Cerebellar cortex (tissue), 1 donor: ENCODE measurements around the gene RAB22A.

Experiments used
- DNase-seq: peaks from one replicate; pipeline ENCODE4 v3.0.0-alpha.2; 2015; ENCODE audit warnings: low spot score

Gene RAB22A

GRCh38 chr20:58303547-58303946 is 6.0 kb upstream of the RAB22A start:
- DNase-seq = no peak

- no peak for DNase-seq
Measured at GRCh38 chr20:58305061-58305460, 4.5 kb upstream of the RAB22A start.

- DNase-seq = no peak
Measured at GRCh38 chr20:58306421-58307261, 2.9 kb upstream of the RAB22A start.

- DNase-seq = no peak
Measured at GRCh38 chr20:58307270-58307669, 2.2 kb upstream of the RAB22A start.

GRCh38 chr20:58308290-58308679 is 1.2 kb upstream of the RAB22A start:
- DNase-seq = peak; percentile 7

- DNase-seq = peak; percentile 15
Measured at GRCh38 chr20:58308680-58309527, 611 bp upstream of the RAB22A start.

- DNase-seq = peak; percentile 22
Measured at GRCh38 chr20:58310291-58310782, 822 bp downstream of the RAB22A start.

GRCh38 chr20:58312836-58313235 is 3.3 kb downstream of the RAB22A start:
- no peak for DNase-seq

GRCh38 chr20:58313396-58313795 is 3.9 kb downstream of the RAB22A start:
- no peak for DNase-seq

GRCh38 chr20:58321205-58321604 is 11.7 kb downstream of the RAB22A start:
- DNase-seq = no peak

GRCh38 chr20:58322083-58322482 is 12.6 kb downstream of the RAB22A start:
- DNase-seq = no peak

GRCh38 chr20:58325912-58326311 is 16.4 kb downstream of the RAB22A start:
- DNase-seq = no peak

GRCh38 chr20:58327211-58327610 is 17.7 kb downstream of the RAB22A start:
- DNase-seq = no peak

- no peak for DNase-seq
Measured at GRCh38 chr20:58328836-58329235, 19.3 kb downstream of the RAB22A start.

- no peak for DNase-seq
Measured at GRCh38 chr20:58329711-58330110, 20.2 kb downstream of the RAB22A start.

GRCh38 chr20:58330249-58330648 is 20.7 kb downstream of the RAB22A start:
- no peak for DNase-seq

- DNase-seq = no peak
Measured at GRCh38 chr20:58330687-58331086, 21.2 kb downstream of the RAB22A start.

GRCh38 chr20:58331961-58332551 is 22.5 kb downstream of the RAB22A start:
- DNase-seq = no peak

- DNase-seq = no peak
Measured at GRCh38 chr20:58339741-58340140, 30.2 kb downstream of the RAB22A start.

- DNase-seq = no peak
Measured at GRCh38 chr20:58340151-58340550, 30.6 kb downstream of the RAB22A start.

GRCh38 chr20:58340853-58341252 is 31.3 kb downstream of the RAB22A start:
- no peak for DNase-seq

- DNase-seq = no peak
Measured at GRCh38 chr20:58342104-58342945, 32.8 kb downstream of the RAB22A start.
